B cell (primary cell): ENCODE data around the gene CTNNA1.

Experiments
- EZH2 ChIP-seq: IDR thresholded peaks from 2 replicates; pipeline ENCODE4 v1.6.1; 2012; ENCODE audit warnings: borderline replicate concordance, low read depth, mild to moderate bottlenecking, moderate library complexity, low read length; ENCODE audit not compliant: insufficient read depth, poor library complexity, severe bottlenecking
- TF ChIP-seq, protein P1 (sequence below): fragments of 200-600 bp; IDR thresholded peaks from one replicate; pipeline ENCODE4 v1.8.0; 2022; ENCODE audit warnings: antibody characterized with exemption, mild to moderate bottlenecking

DNA sequence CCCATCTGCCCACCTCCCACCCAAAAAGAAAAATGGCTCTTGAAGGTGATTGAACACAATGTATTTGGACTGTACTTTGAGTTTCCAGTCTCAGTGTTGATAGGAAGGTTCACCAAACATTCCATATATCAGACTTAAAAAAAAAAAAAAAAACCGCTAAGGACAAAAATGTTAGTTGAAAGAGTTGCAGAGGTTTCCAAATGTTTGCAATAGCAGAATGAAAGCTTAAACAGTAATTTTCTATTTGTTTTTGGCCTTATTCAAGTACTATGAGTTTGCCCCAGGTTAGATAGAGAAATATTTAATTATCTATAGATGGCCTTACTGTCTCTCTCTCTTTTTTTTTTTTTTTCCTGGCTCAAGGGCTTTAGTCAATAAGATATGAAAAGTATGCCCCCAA, 115.8 kb downstream of the CTNNA1 start:
- TF ChIP-seq EZH2 = no peak
- TF ChIP-seq, protein P1, sequence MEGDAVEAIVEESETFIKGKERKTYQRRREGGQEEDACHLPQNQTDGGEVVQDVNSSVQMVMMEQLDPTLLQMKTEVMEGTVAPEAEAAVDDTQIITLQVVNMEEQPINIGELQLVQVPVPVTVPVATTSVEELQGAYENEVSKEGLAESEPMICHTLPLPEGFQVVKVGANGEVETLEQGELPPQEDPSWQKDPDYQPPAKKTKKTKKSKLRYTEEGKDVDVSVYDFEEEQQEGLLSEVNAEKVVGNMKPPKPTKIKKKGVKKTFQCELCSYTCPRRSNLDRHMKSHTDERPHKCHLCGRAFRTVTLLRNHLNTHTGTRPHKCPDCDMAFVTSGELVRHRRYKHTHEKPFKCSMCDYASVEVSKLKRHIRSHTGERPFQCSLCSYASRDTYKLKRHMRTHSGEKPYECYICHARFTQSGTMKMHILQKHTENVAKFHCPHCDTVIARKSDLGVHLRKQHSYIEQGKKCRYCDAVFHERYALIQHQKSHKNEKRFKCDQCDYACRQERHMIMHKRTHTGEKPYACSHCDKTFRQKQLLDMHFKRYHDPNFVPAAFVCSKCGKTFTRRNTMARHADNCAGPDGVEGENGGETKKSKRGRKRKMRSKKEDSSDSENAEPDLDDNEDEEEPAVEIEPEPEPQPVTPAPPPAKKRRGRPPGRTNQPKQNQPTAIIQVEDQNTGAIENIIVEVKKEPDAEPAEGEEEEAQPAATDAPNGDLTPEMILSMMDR = no peak
